ENCODE measurements around the gene SEL1L3.

Gene SEL1L3

GRCh38 chr4:25790024-25790423 is 72.8 kb downstream of the SEL1L3 start:
- DNase-seq (ENCODE audit: low read depth) = no peak

- DNase-seq (ENCODE audit: low read depth) = no peak
Measured at GRCh38 chr4:25788703-25789238, 74.0 kb downstream of the SEL1L3 start.

GRCh38 chr4:25786497-25787065 is 76.2 kb downstream of the SEL1L3 start:
- no peak for DNase-seq (ENCODE audit: low read depth)

GRCh38 chr4:25783943-25784342 is 78.8 kb downstream of the SEL1L3 start:
- DNase-seq (ENCODE audit: low read depth) = peak; percentile 10

- DNase-seq (ENCODE audit: low read depth) = no peak
Measured at GRCh38 chr4:25783126-25783525, 79.7 kb downstream of the SEL1L3 start.

- no peak for DNase-seq (ENCODE audit: low read depth)
Measured at GRCh38 chr4:25782482-25782881, 80.3 kb downstream of the SEL1L3 start.

GRCh38 chr4:25779021-25779420 is 83.8 kb downstream of the SEL1L3 start:
- no peak for DNase-seq (ENCODE audit: low read depth)

- DNase-seq (ENCODE audit: low read depth) = no peak
Measured at GRCh38 chr4:25776795-25777194, 86.0 kb downstream of the SEL1L3 start.

GRCh38 chr4:25775166-25775565 is 87.6 kb downstream of the SEL1L3 start:
- DNase-seq (ENCODE audit: low read depth) = no peak

- no peak for DNase-seq (ENCODE audit: low read depth)
Measured at GRCh38 chr4:25773358-25773757, 89.4 kb downstream of the SEL1L3 start.

- DNase-seq (ENCODE audit: low read depth) = no peak
Measured at GRCh38 chr4:25771672-25772071, 91.1 kb downstream of the SEL1L3 start.

GRCh38 chr4:25770847-25771246 is 91.9 kb downstream of the SEL1L3 start:
- no peak for DNase-seq (ENCODE audit: low read depth)

- no peak for DNase-seq (ENCODE audit: low read depth)
Measured at GRCh38 chr4:25769251-25769650, 93.5 kb downstream of the SEL1L3 start.

- DNase-seq (ENCODE audit: low read depth) = no peak
Measured at GRCh38 chr4:25767877-25768725, 94.7 kb downstream of the SEL1L3 start.

GRCh38 chr4:25760518-25761157 is 102.2 kb downstream of the SEL1L3 start:
- no peak for DNase-seq (ENCODE audit: low read depth)

GRCh38 chr4:25760048-25760447 is 102.7 kb downstream of the SEL1L3 start:
- DNase-seq (ENCODE audit: low read depth) = no peak

- no peak for DNase-seq (ENCODE audit: low read depth)
Measured at GRCh38 chr4:25759101-25759500, 103.7 kb downstream of the SEL1L3 start.

- DNase-seq (ENCODE audit: low read depth) = no peak
Measured at GRCh38 chr4:25757452-25757851, 105.3 kb downstream of the SEL1L3 start.

- DNase-seq (ENCODE audit: low read depth) = no peak
Measured at GRCh38 chr4:25756503-25756902, 106.3 kb downstream of the SEL1L3 start.

- DNase-seq (ENCODE audit: low read depth) = no peak
Measured at GRCh38 chr4:25755911-25756310, 106.9 kb downstream of the SEL1L3 start.

- no peak for DNase-seq (ENCODE audit: low read depth)
Measured at GRCh38 chr4:25753239-25753638, 109.5 kb downstream of the SEL1L3 start.

GRCh38 chr4:25750874-25751273 is 111.9 kb downstream of the SEL1L3 start:
- no peak for DNase-seq (ENCODE audit: low read depth)

Data from activated T-cell treated with anti-CD3 and anti-CD28 coated beads for 48 hours (primary cell).